T-cell (primary cell): Measurements from ENCODE around the gene GFI1B. TPM values are rescaled to one million over a fixed set of nuclear protein-coding genes. Genes with fewer than 3 reads are reported as not detected.

ENCODE experiments used
- ATAC-seq, 4 experiments: fragments of 200-7000 bp in 3 of 4; fragments of 150-1000 bp in 1 of 4; cut with Tn5 transposase; replicated peaks in 1 of 4; 1 replicate in 3 of 4; 2 replicates in 1 of 4; pipeline ENCODE4 v1.10.0; 2021; ENCODE audit warnings: moderate library complexity in 3 of 4, mild to moderate bottlenecking in 2 of 4, moderate number of reproducible peaks in 1 of 4
- CTCF ChIA-PET, 2 donors: fragments of 300-600 bp; sonication (Branson Sonifier 250); formaldehyde crosslinking; loops; one replicate each; lab custom pipeline; 2022; ENCODE audit warnings: antibody characterized with exemption in 2 of 2; lab: Charles Lee
- POLR2A ChIA-PET, 2 donors: fragments of 300-600 bp; sonication (Branson Sonifier 250); formaldehyde crosslinking; loops; one replicate each; lab custom pipeline; 2022; ENCODE audit warnings: antibody characterized with exemption in 2 of 2; lab: Charles Lee
- DNase-seq, 35 experiments: peaks; one replicate each; pipeline versions ENCODE4 v3.0.0 to v3.0.0-alpha.2; 2013 to 2023
- H3K27ac ChIP-seq: one replicate; pipeline ENCODE4 v1.5.1; 2013; ENCODE audit warnings: low read length
- H3K27me3 ChIP-seq, 2 experiments: replicated peaks in 1 of 2; 1 replicate in 1 of 2; 2 replicates in 1 of 2; pipeline versions ENCODE4 v1.6.1 to v1.7.0; 2013; ENCODE audit warnings: low read length in 1 of 2, mixed read lengths in 1 of 2; ENCODE audit not compliant: control insufficient read depth in 2 of 2, insufficient read depth in 2 of 2; ENCODE audit errors: extremely low read depth in 1 of 2
- H3K36me3 ChIP-seq, 2 donors: 1 replicate in 1 of 2; 2 replicates in 1 of 2; pipeline versions ENCODE4 v1.6.1 to v1.7.0; 2013; ENCODE audit warnings: low read length in 1 of 2; ENCODE audit not compliant: control insufficient read depth in 2 of 2, insufficient read depth in 1 of 2; ENCODE audit errors: extremely low read depth in 1 of 2
- H3K4me1 ChIP-seq, 2 experiments: 1 replicate in 1 of 2; 2 replicates in 1 of 2; pipeline versions ENCODE4 v1.6.1 to v1.7.0; 2013; ENCODE audit warnings: low read length in 2 of 2, mixed read lengths in 1 of 2; ENCODE audit not compliant: insufficient read depth in 2 of 2, control insufficient read depth in 1 of 2; ENCODE audit errors: extremely low read depth in 1 of 2
- H3K4me3 ChIP-seq, 2 donors: 1 replicate in 1 of 2; 2 replicates in 1 of 2; pipeline versions ENCODE4 v1.5.1 to v1.7.0; 2013; ENCODE audit warnings: mild to moderate bottlenecking in 2 of 2, low read length in 1 of 2, moderate library complexity in 1 of 2; ENCODE audit not compliant: control insufficient read depth in 1 of 2; ENCODE audit errors: extremely low read depth in 1 of 2
- H3K9me3 ChIP-seq: 2 replicates; pipeline ENCODE4 v1.7.0; 2013
- H3K27ac Mint-ChIP-seq, 2 donors: one replicate each; pipeline ENCODE4 v1.8.0; 2020 to 2021; ENCODE audit warnings: mild to moderate bottlenecking in 2 of 2, mixed read lengths in 2 of 2
- H3K27me3 Mint-ChIP-seq, 2 donors: one replicate each; pipeline ENCODE4 v1.8.0; 2021 to 2022; ENCODE audit warnings: mixed read lengths in 2 of 2
- H3K36me3 Mint-ChIP-seq: one replicate; pipeline ENCODE4 v1.8.0; 2021; ENCODE audit warnings: mixed read lengths
- H3K4me1 Mint-ChIP-seq, 3 donors: one replicate each; pipeline ENCODE4 v1.8.0; 2020 to 2022; ENCODE audit warnings: mixed read lengths in 3 of 3, mild to moderate bottlenecking in 1 of 3
- H3K4me3 Mint-ChIP-seq, 3 donors: one replicate each; pipeline ENCODE4 v1.8.0; 2020 to 2022; ENCODE audit warnings: mild to moderate bottlenecking in 3 of 3, mixed read lengths in 3 of 3, moderate library complexity in 3 of 3
- H3K9me3 Mint-ChIP-seq, 3 donors: one replicate each; pipeline ENCODE4 v1.8.0; 2020 to 2022; ENCODE audit warnings: mixed read lengths in 3 of 3
- WGBS: methylation state at CpG from one replicate; pipeline ENCODE4 v1.1.5; 2013; ENCODE audit warnings: missing lambda C conversion rate; ENCODE audit not compliant: insufficient coverage; 5-methylcytosine and 5-hydroxymethylcytosine counted together
- total RNA-seq, 35 experiments: library from RNA in 6 of 35; stranded (reverse) in 6 of 35; fragments of 120-200 nt in 1 of 35; gene quantifications; one replicate each; pipeline versions ENCODE4 v1.2.1 to v1.2.4 and lab custom pipeline; 2013 to 2026

GFI1B gene
- total RNA-seq, 5 donors from 2014 or later (not counting 1 experiment from before 2014, with no cell fraction given), result 0.18 to 0.67 (median 0.37) TPM; not detected in 1

DNA sequence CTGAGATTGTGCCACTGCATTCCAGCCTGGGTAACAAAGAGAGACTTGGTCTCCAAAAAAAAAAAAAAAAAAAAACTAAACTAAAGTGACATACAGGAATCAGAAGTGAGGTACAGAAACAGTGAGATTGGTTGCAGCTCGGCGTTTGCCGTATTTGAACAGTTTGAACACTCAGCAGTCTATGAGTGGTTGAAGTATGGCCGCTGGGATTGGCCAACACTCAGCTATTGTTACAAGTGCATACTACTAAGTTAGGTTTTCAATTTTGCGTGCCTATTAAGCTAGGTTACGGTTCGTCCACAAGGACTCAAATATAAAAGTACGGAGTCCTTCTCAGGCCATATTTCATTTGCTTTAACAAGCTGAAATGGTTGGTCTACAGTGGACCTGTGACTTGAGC, 30.7 kb upstream of the GFI1B start:
- POLR2A ChIA-PET, result interaction anchor here in 1 of 2 donors (0.7 kb wide), 1 partner anchor 18 kb away, joined by 7 read pairs; no protein-coding TSS in a partner anchor
- H3K27me3 Mint-ChIP-seq, result no peaks in the 10 kb centered on the region

DNA sequence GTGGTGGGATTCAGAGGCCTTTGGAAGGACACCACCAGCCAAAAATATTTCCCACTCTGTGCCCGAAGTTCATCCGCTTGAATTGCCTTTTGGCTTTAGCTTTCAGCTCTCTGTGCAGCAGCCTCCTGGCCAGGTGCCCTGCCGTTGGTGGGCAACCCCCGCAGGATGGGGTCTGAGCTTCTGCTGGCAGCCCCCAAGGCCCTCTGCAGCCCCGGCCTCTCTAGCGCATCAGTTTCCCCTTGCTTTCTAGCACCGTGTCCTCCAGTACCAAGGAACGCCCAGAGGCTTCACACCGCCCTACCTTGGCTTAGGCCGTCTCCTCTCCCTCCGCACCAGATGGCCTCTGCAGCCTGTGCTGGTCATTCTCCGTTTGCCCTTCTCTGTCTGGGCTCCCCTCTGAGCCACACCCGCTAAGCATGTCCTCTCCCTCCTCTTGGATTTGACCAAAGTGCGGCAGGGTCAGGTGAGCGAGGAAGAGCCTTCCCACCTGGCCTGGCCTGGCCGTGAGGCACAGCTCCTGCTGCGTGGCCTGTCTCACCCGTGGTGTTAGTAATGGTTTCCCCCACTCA, 29.9 kb upstream of the GFI1B start:
- WGBS, result 92% methylated on average over 15 of the region's 18 CpGs
- H3K27me3 Mint-ChIP-seq, result no peaks in the 10 kb centered on the region
- CTCF ChIA-PET, result no interaction called here

More for the DNA sequence above, 30.7 kb upstream of the GFI1B start:
- WGBS, result 100% methylated on average over 3 of the region's 8 CpGs
- H3K9me3 Mint-ChIP-seq, result peaks cover 0 to 3% (median 0%) of the 10 kb centered on the region in 3 donors
- H3K27ac Mint-ChIP-seq, result peak overlapping the region in 1 of 2 donors; percentile 24
- Histone ChIP-seq H3K36me3 (no peaks in the 10 kb centered on the region), H3K4me3 (no peak overlapping the region), H3K4me1 (peaks cover 10 to 21% of the 10 kb centered on the region in 2 experiments), H3K27me3 (no peaks in the 10 kb centered on the region), H3K27ac (no peak overlapping the region), H3K9me3 (no peaks in the 10 kb centered on the region)
- ATAC-seq, result no peak
- no peaks in the 10 kb centered on the region for H3K36me3 Mint-ChIP-seq
- H3K4me1 Mint-ChIP-seq, result peaks cover 22 to 23% (median 23%) of the 10 kb centered on the region in 3 donors
- CTCF ChIA-PET, result no interaction called here
- no peak for DNase-seq
- no peak overlapping the region for H3K4me3 Mint-ChIP-seq

DNA sequence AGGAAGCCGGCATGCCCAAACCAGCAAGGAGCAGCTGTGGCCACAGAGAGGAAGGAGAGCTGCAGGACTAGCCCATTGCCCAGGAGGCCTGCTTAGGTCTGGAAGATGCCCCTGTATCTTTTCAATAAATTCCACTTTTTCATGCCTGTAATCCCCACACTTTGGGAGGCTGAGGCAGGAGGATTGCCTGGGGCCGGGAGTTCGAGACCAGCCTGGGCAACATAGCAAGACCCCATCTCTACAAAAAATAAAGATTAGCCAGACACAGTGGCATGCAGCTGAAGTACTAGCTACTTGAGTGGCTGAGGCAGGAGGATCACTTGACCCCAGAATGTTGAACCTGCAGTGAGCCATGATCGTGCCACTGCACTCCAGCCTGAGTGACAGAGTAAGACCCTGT, 28.8 kb upstream of the GFI1B start:
- DNase-seq (no peak), ATAC-seq (no peak)
- WGBS, result 73% methylated on average over 4 of the region's 4 CpGs
- ChIA-PET POLR2A (no interaction called here), CTCF (no interaction called here)
- Histone ChIP-seq H3K27me3 (no peaks in the 10 kb centered on the region), H3K4me1 (peaks cover 0 to 10% of the 10 kb centered on the region in 2 experiments), H3K27ac (no peak overlapping the region), H3K36me3 (no peaks in the 10 kb centered on the region), H3K4me3 (no peak overlapping the region), H3K9me3 (no peaks in the 10 kb centered on the region)
- Mint-ChIP-seq H3K36me3 (no peaks in the 10 kb centered on the region), H3K9me3 (peaks cover 0 to 3% (median 0%) of the 10 kb centered on the region in 3 donors), H3K4me3 (no peak overlapping the region), H3K27ac (no peak overlapping the region), H3K4me1 (peaks cover 6 to 8% (median 7%) of the 10 kb centered on the region in 3 donors), H3K27me3 (no peaks in the 10 kb centered on the region)

More for the DNA sequence above, 29.9 kb upstream of the GFI1B start:
- POLR2A ChIA-PET, result no interaction called here
- H3K4me3 Mint-ChIP-seq, result no peak overlapping the region
- no peak overlapping the region for H3K27ac Mint-ChIP-seq
- H3K36me3 ChIP-seq, result no peaks in the 10 kb centered on the region
- peaks cover 4 to 17% of the 10 kb centered on the region in 2 experiments for H3K4me1 ChIP-seq
- ATAC-seq, result no peak
- peaks cover 14 to 18% (median 15%) of the 10 kb centered on the region in 3 donors for H3K4me1 Mint-ChIP-seq
- H3K27me3 ChIP-seq, result no peaks in the 10 kb centered on the region
- DNase-seq, result no peak
- no peak overlapping the region for H3K4me3 ChIP-seq
- H3K9me3 Mint-ChIP-seq, result peaks cover 0 to 3% (median 0%) of the 10 kb centered on the region in 3 donors
- no peak overlapping the region for H3K27ac ChIP-seq
- no peaks in the 10 kb centered on the region for H3K9me3 ChIP-seq
- H3K36me3 Mint-ChIP-seq, result no peaks in the 10 kb centered on the region

DNA sequence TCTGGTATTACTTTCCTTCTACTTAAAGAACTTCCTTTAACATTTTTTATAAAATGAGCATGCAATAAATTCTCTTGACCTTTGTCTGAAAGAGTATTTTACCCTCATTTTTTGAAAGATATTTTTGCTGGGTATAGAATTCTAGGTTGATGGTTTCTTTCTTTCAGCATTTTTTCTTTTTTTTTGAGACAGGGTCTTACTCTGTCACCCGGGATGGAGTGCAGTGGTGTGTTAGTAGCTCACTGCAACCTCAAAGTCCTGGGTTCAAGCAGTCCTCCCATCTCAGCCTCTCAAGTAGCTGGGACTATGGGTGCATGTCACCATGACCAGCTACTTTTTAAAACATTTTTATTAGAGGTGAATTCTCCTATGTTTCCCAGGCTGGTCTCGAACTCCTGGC, 23.4 kb upstream of the GFI1B start:
- POLR2A ChIA-PET, result interaction anchor here in 1 of 2 donors (0.6 to 0.7 kb wide), 2 partner anchors 302 to 347 kb away, joined by 3 read pairs; no protein-coding TSS in a partner anchor

DNA sequence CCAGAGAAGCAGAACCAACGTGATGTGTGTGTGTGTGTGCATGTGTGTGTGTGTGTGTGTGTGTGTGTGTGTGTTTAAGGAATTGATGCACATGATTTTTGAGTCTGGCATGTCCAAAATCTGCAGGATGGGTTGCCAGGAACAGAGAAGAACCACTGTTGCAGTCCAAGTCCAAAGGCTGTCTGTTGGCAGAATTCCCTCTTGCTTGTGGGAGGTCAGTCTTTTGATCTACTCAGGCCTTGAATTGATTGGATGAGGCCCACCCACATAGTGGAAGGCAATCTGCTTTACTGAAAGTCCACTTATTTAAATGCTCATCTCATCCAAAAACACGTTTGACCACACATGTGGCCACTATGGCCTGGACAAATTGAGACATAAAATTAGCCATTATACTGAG, 22.7 kb upstream of the GFI1B start:
- peaks cover 6% of the 10 kb centered on the region for H3K36me3 Mint-ChIP-seq
- Histone ChIP-seq H3K27me3 (peaks cover 0 to 6% of the 10 kb centered on the region in 2 experiments), H3K27ac (no peak overlapping the region), H3K4me3 (no peak overlapping the region), H3K36me3 (no peaks in the 10 kb centered on the region), H3K9me3 (peaks cover 3% of the 10 kb centered on the region), H3K4me1 (no peaks in the 10 kb centered on the region)
- H3K9me3 Mint-ChIP-seq, result peaks cover 5 to 13% (median 7%) of the 10 kb centered on the region in 3 donors
- ATAC-seq (no peak), DNase-seq (no peak)
- no peak overlapping the region for H3K4me3 Mint-ChIP-seq
- H3K27me3 Mint-ChIP-seq, result peaks cover 6 to 13% of the 10 kb centered on the region in 2 donors
- no peaks in the 10 kb centered on the region for H3K4me1 Mint-ChIP-seq
- 75% methylated on average over 1 of the region's 2 CpGs for WGBS
- POLR2A ChIA-PET, result no interaction called here
- H3K27ac Mint-ChIP-seq, result no peak overlapping the region
- CTCF ChIA-PET, result no interaction called here

More for the DNA sequence above, 23.4 kb upstream of the GFI1B start:
- H3K27me3 ChIP-seq, result peaks cover 0 to 6% of the 10 kb centered on the region in 2 experiments
- Mint-ChIP-seq H3K9me3 (peaks cover 5 to 13% (median 7%) of the 10 kb centered on the region in 3 donors), H3K27me3 (peaks cover 5 to 12% of the 10 kb centered on the region in 2 donors), H3K36me3 (peaks cover 6% of the 10 kb centered on the region), H3K27ac (no peak overlapping the region), H3K4me3 (no peak overlapping the region), H3K4me1 (no peaks in the 10 kb centered on the region)
- no peak for DNase-seq
- H3K27ac ChIP-seq, result no peak overlapping the region
- no peaks in the 10 kb centered on the region for H3K36me3 ChIP-seq
- CTCF ChIA-PET, result no interaction called here
- H3K4me3 ChIP-seq, result no peak overlapping the region
- 40% methylated on average over 1 of the region's 2 CpGs for WGBS
- peaks cover 3% of the 10 kb centered on the region for H3K9me3 ChIP-seq
- no peaks in the 10 kb centered on the region for H3K4me1 ChIP-seq
- no peak for ATAC-seq

DNA sequence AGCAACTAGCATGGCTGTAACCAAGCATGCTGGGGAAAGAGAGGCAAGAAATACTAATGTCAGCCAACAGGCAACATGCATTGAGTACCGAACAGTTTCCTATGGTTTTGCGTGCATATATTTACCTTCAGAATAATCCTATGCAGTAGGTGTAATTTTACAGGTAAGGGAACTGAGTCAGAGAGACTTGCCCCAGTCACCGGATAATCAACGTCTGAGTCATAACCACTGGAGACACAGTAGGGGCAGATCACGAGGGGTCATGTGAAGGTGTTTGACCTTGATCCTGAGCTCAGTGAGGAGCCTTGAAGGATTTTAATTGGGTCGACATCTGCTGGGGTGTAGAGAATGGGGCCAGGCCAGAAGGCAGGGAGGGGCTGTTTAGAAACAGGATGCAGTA, 20.7 kb upstream of the GFI1B start:
- Histone ChIP-seq H3K4me1 (no peaks in the 10 kb centered on the region), H3K27me3 (peaks cover 0 to 12% of the 10 kb centered on the region in 2 experiments), H3K9me3 (peaks cover 3% of the 10 kb centered on the region), H3K27ac (no peak overlapping the region), H3K4me3 (no peak overlapping the region), H3K36me3 (no peaks in the 10 kb centered on the region)
- Mint-ChIP-seq H3K4me3 (no peak overlapping the region), H3K36me3 (peaks cover 6% of the 10 kb centered on the region), H3K27ac (no peak overlapping the region), H3K27me3 (peaks cover 6 to 13% of the 10 kb centered on the region in 2 donors), H3K9me3 (peaks cover 5 to 13% (median 7%) of the 10 kb centered on the region in 3 donors), H3K4me1 (no peaks in the 10 kb centered on the region)
- DNase-seq, result no peak
- ChIA-PET POLR2A (no interaction called here), CTCF (no interaction called here)
- WGBS, result 84% methylated on average over 4 of the region's 6 CpGs
- ATAC-seq, result no peak
